GM03348 (cell line): Measurements from ENCODE around the gene PER3.
A peak's percentile ranks its signal among the peaks of the same experiment; 100 is the strongest.
"Not testable (repeated sequence)": the region's sequence is repeated elsewhere in the genome, so short reads cannot be mapped to it uniquely, and the experiment has no call there.

Experiments used
- DNase-seq: peaks from one replicate; pipeline ENCODE4 v3.0.0; 2012; ENCODE audit warnings: low spot score

Gene PER3

DNA sequence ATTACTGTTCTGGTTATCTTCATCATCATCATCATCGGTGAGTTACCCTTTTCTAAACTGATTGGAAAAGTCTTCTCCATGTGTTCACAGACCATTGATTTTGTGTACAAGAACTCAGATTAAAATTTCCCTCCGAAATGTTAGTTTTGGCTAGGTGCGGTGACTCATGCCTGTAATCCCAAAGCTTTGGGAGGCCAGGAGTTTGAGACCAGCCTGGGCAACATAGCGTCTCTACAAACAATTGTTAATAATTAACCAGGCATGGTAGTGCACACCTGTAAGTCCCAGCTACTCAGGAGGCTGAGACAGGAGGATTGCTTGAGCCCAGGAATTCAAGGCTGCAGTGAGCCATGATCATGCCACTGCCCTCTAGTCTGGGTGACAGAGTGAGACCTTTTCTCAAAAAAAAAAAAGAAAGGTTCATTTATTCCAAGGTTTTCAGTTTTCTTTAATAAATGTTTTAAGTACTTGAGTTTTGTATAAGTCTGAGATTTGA, 5.9 kb upstream of the PER3 start:
- DNase-seq, result no peak

DNA sequence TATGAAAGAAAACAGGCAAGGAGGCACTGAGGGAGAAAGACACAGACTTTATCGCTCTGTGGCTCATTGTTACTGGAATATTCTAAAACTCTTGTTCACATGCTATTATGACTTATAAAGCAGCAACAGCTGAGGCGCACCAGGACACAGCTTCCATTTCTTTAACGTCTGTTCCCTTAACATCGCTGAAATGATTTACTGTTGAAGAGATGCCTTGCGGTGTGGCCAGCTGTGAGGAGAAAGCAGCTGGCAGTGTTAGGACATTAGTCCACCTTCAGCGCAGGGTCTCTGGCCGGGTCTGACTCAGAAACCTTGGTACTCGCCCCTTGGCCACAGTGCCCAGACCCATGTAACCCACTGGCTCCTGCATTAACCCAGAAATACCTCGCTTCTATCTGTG, 3.1 kb upstream of the PER3 start:
- no peak for DNase-seq

DNA sequence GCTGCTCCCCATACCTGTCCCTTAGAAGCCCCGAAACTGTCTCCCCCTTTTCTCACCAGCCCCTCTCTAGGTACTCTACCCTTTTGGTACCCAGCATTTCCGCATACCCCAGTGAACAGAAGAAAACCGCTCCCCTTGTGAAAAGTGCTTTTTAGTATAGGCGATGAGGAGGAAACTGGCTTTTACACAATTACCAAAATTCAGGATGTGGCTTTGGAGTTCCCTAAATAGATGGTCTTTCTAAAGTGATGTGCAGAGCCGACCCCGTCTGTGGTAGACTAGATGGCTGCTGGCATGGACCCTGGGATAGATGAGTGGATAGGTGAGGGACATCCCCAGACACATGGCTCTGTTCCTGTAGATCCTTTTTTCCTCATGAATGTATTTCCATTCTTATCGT, 2.6 kb upstream of the PER3 start:
- no peak for DNase-seq

DNA sequence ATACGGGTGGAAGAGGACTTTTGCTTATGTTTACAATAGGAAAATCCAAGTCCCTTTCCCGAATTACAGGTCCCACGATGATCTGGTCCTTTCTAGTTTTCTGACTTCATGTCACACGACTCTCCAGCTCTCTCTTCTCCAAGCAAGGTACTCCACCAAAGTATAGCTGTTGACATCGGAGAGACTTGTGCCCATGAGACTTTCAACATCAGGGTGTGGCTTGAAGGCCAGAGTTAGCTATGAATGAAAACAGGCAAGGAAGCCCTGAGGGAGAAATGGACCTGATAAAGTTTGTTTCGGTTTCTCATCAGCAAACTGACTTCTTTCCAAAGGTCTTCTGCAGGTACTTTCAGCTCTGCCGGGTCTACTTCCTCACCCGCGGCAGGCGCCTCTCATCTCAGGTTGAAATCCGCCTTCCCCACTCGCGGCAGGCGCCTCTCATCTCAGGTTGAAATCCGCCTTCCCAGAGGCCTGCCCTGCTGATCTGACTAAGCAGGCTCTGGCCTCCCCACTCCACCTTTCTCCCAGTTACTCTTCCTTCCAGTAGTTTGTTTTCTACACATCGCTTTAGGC, 2.1 kb upstream of the PER3 start:
- DNase-seq, result no peak

DNA sequence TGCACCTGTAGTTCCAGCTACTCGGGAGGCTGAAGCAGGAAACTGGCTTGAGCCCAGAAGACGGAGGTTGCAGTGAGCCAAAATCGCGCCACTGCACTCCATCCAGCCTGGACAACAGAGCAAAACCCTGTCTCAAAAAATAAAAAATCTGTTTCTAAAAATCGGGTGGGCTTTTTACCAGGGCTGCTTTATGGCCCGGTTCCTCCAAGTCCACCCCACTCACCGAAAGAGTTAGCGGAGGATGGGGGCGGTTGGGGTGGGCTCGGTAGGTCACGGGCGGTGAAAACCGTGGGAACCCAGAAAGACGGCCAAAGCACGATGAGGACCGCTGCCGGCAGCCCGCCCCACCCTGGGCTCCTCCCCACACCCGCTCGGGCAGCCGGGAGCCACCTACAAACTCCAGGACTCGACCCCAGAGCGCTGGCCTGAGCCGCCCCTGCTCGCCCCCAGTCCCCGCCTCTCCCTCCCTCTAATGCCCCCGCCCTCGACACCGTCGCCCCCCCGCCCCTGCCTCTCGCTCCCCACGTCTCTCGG, 846 bp upstream of the PER3 start:
- DNase-seq, result peak; percentile 84

DNA sequence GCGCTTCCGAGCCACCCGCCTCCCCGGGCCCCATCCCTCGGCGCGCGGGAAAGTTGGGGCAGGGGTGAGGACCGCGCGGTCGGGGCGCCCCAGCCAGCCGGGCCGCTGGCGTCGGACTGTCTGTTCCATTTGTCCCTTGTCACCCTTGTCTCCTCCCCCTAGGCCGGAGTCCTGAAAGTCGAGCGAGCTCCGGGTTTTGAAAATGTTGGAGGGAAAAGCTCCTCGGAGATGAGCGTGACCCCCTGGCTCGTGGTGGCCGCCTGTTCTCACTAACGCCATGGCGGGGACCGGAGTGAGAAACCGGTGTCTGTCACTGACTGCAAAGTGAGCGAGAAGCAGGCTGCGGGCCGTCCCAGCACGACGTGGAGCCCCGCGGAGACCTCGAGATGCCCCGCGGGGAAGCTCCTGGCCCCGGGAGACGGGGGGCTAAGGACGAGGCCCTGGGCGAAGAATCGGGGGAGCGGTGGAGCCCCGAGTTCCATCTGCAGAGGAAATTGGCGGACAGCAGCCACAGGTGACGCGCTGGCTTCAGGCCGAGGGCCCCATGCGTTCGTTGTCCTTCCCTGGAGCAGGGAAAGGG, 491 bp downstream of the PER3 start:
- no peak for DNase-seq

DNA sequence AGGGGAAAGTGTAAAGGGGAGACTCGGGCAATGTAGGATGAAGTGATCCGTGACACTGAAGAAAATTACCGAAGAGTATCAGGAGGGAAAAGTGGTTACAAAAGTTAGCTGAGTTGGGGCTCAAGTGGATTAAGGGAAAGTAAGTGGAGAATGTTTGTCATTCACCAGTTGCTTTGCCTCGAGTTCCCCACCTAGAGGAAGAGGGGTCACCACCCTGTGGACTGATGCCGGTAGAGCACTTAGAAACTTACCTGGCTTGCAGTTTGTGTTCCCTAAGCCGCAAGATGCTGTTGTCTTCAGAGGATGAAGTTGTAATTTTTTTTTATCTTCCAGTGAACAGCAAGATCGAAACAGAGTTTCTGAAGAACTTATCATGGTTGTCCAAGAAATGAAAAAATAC, 1.0 kb downstream of the PER3 start:
- no peak for DNase-seq

DNA sequence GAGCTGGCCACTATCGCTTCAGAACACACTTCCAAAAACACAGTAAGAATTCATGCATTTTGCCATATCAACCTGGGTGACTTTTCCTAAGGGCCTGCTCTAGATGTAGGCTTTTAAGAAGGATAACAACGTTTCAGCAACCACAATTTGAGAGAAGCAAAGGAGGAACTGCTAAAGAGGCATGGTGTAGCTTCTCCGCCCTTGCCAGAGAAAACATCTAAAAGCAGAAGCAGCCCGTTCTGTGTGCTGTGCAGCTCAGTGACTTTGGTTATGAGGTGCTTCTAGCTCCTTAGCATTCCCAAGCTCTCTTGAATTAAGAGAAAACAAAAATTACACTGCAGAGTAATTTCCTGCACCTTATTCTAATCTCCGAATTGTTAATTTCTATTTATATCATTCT, 2.7 kb downstream of the PER3 start:
- no peak for DNase-seq

DNA sequence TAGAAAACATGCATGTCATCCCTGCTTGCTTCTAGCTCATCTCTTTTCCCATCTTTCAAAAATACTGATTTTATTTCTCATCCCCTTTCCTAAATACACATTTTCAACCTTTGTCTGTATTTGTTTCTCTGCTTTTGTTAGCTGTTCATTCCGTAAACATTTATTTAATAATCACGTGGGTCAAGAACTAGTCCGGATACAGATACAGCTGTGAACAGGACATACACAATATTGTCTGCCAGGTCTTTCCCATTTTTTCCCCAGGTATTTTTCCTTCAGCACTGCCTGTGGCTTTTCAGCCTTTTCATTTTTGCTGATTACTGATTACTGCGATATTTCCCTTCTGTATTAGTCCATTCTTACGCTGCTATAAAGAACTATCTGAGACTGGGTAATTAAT, 5.7 kb downstream of the PER3 start:
- no peak for DNase-seq

DNA sequence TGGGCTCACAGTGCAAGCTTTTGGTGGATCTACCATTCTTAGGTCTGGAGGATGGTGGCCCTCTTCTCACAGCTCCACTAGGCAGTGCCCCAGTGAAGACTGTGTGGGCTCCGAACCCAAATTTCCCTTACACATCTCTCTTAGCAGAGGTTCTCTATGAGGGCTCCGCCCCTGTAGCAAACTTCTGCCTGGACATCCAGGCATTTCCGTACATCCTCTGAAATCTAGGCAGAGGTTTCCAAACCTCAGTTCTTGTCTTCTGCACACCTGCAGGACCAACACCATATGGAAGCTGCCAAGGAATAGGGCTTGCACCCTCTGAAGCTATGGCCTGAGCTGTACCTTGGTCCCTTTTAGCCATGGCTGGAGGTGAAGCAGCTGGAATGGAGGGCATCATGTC, 6.9 kb downstream of the PER3 start:
- DNase-seq, result not testable (repeated sequence)

DNA sequence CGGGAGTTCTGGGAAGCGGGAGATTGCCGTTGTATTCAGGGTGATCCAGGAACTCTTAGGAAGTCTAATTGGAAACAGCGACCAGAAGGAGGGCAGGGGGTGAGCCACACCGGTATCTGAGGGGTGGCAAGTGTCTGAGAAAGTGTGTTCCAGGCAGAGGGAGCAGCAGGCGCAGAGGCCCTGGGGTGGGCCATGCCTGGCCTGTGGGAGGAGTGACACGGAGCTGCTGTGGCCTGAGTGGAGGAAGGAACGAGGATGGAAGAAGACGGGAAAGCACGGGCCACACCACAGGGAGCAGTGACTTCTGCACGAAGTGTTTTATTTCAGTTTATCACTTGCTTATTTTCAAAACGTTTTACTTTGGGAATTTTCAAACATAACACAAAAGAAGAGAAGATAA, 11.3 kb downstream of the PER3 start:
- DNase-seq, result no peak

DNA sequence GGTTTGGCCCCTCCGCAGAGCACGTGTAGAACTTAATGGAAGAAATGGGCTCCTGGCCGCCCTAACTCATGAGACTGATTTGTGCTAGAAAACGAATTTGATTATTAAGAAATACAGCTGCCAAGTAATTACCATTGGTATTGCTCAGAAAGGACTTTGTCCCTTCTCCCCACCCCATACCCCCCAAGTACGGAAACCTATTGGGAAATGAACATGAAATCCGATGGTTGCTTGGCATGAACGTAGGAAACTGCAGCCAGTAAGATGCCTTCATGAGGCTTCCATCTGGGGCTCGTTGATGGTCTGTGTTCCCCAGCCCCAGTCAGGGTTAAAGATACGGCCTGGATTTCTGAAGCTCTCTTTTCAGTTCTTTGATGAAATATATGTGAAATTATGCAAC, 21.4 kb downstream of the PER3 start:
- DNase-seq, result no peak

DNA sequence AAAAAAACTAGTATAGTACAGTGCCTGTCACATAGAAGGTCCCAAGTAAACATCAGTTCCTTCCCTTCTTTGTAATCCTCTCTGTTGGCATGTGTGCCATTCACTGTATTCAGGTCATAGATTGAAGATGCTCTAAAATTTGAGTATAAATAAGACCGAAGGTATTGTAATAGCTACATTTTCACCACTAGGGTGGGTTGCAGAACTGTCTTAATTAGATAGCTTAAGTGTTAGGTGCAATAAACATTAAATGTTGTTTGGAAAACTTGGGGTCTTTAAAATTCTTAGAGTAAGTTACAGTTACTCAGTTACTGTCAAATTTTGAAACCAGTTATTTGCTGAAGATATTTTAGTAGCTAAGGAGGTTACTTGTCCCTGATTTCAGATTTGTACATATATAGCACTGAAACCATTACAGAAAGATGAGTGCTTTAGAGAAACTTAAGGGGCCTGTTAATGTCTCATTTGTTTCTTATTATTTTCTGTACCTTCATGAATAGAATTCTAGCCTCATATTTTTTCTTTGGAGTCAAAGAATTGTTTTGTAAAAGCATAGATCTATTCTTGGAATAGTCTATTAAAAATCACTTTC, 24.3 kb downstream of the PER3 start:
- DNase-seq, result peak; percentile 22

DNA sequence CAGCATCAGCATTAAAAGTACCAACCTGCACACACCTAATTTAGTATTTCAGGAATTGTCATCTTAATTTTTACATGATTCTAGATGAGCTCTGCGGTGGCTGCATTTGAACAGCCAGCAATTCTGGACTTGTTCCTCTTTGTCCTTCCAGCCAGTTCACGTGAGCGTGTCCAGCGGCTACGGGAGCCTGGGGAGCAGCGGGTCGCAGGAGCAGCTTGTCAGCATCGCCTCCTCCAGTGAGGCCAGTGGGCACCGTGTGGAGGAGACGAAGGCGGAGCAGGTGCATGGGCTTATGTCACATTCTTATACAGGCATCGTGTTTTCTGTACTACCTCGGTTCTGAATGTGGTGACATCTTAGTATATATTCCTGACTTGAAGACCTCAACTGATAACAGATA, 25.7 kb downstream of the PER3 start:
- DNase-seq, result no peak

DNA sequence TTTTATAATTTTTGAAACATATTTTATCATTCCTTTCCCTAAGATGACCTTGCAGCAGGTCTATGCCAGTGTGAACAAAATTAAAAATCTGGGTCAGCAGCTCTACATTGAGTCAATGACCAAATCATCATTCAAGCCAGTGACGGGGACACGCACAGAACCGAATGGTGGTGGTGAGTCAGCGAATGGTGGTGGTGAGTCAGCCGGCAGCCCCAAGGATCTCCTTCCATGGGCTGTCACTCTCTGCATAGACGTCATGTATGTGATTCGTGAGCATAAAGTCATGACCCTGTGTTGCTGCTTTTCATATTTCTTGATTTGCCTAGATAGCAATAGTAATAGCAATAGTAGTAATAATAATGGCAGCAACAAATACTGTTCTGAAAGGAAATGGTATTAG, 26.3 kb downstream of the PER3 start:
- peak; percentile 72 for DNase-seq

DNA sequence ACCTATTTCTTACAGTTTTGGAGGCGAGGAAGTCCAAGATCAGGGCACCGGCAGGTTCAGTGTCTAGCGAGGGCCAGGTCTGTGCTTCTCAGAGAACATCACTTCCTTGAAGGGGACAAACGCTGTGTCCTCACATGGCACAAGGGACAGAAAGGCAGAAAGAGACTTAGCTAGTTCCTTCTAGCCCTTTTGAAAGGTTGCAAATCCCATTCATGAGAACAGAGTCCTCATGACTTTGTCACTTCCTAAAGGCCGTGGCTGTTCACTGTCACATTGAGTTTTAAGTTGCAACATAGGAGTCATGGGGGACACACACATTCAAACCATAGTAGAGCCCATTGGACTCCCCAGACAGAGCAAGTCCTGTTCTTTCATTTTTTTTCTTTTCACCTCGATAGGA, 27.4 kb downstream of the PER3 start:
- no peak for DNase-seq

DNA sequence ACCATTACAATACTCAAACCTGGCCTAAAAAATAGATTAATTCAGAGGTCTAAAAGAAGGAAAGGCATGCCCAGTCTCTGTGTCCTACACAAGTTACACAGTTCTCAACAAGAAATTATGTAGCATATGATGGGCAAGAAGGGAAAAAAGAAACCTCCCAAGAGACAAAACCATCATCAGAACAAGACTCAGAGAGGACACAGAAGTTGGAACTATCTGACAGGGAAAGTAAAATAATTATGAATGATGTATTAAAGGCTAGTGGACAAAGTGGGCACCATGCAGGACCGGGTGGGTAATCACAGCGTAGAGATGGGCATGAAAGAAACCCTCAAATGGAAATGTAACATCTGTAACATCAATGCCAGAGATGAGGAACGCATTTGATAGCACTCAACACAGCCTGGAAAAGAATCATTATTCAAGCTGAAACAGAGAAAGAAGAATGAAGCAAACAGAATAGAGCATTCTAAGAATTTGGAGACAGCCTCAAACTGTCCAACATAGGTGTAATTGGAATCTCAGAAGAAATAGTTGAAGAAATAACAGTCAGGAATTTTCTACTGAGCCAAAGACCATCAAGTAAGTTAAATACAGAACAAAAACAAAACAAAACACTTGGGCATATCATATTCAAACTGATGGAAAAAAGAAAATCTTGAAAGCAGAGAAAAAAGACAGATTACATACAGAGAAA, 29.7 kb downstream of the PER3 start:
- no peak for DNase-seq

DNA sequence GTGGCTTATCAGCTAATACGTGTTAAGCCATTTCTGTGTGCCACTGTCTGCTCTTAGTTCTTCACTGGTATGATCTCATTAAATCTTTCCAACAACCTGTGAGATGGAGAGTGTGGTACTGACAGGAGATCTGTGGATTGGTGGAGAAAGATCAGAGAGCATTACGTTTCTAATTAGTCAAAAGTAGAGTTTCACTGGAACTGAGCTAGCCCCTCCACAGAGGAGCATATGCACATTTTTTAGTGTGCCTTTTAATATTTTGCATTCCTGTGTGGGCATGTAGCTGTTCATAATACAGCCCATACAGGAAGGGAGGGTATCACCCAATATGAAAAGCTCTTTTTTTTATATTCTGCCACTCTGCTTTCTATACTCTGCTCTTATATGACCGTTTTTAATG, 37.2 kb downstream of the PER3 start:
- DNase-seq, result no peak

DNA sequence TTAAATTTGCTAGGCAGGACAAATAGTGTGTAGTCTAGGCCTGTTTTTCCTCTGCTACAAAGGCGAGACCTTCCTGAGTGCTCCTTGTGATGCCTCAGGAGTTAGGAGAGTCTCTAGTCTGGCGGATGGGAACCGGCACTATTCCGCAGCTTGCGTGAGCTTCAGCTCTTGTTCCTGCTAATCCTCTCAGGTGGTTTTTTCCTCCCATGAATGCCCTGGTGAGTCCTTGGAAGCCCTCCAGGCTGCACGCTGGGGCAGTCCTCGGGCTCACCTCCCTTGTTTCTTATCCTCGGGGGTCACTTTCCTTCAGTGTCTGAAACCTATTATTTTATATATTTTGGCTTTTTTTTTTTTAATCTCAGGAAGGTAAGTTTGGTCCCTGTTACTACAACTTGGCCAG, 40.6 kb downstream of the PER3 start:
- DNase-seq, result no peak

DNA sequence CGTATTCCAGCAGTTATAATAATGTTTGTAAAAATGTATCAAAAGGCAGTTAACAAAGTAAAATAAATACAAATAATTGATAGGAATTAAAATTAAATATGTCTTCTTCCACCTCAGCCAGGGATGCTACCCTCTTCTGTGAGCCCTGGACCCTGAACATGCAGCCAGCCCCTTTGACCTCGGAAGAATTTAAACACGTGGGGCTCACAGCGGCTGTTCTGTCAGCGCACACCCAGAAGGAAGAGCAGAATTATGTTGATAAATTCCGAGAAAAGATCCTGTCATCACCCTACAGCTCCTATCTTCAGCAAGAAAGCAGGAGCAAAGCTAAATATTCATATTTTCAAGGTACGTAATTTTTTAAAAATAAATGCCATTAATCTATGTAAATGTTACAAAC, 42.3 kb downstream of the PER3 start:
- DNase-seq, result no peak

DNA sequence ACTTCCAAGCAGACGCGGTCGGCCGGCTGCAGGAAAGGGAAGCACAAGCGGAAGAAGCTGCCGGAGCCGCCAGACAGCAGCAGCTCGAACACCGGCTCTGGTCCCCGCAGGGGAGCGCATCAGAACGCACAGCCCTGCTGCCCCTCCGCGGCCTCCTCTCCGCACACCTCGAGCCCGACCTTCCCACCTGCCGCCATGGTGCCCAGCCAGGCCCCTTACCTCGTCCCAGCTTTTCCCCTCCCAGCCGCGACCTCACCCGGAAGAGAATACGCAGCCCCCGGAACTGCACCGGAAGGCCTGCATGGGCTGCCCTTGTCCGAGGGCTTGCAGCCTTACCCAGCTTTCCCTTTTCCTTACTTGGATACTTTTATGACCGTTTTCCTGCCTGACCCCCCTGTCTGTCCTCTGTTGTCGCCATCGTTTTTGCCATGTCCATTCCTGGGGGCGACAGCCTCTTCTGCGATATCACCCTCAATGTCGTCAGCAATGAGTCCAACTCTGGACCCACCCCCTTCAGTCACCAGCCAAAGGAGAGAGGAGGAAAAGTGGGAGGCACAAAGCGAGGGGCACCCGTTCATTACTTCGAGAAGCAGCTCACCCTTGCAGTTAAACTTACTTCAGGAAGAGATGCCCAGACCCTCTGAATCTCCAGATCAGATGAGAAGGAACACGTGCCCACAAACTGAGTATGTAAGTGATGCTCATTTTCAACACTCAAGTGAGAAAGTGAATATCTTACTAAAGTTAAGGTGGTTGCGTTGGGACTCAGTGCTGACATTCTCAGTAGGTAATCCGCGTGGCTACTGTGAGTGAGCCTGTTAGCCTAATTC, 43.2 kb downstream of the PER3 start:
- DNase-seq, result no peak

DNA sequence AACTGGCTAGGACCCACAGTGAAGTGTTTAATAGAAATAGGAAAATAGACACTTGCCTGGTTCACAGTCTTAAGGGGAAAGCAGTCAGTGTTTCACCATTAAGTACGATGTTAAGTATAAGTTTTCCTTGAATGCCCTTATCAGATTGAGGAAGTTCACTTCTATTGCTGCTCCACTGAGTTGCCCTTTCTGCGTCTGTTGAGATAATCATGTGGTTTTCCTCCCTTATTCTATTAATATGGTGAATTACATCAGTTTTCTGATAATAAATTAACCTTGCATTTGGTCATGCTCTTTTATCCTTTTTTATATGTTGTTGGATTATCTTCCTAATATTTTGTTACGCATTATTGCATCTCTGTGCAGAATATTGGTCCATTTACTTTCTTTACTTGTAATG, 47.4 kb downstream of the PER3 start:
- DNase-seq, result no peak
